Endothelial cell of umbilical vein (primary cell): ENCODE measurements around the gene CRK. TPM values are rescaled to one million over a fixed set of nuclear protein-coding genes. Genes with fewer than 3 reads are reported as not detected.

Experiments
- BruUV-seq: library from RNA; stranded (reverse); fragments of 400-500 nt; replicated peaks from 2 replicates; lab custom pipeline; 2021; lab: Mats Ljungman, UMichigan
- CTCF ChIA-PET: fragments of 300-600, 350-600 bp; sonication (Branson Sonifier 250); formaldehyde crosslinking; loops from one replicate; lab custom pipeline; 2021; ENCODE audit warnings: antibody characterized with exemption, inconsistent platforms; lab: Charles Lee
- POLR2A ChIA-PET: fragments of 300-600, 350-600 bp; sonication (Branson Sonifier 250); formaldehyde crosslinking; loops from one replicate; lab custom pipeline; 2021; ENCODE audit warnings: antibody characterized with exemption, inconsistent platforms; lab: Charles Lee
- DNase-seq: peaks from one replicate; pipeline ENCODE4 v3.0.0-alpha.2; 2011; ENCODE audit warnings: low read depth, low spot score
- FAIRE-seq: peaks from 2 replicates; lab custom pipeline; 2011; peaks lifted over from hg19 to GRCh38; lab: Jason Lieb, UNC
- H2AFZ ChIP-seq: 2 replicates; pipeline ENCODE4 v1.6.0; 2012; ENCODE audit warnings: low read depth, low read length, control low read depth, inconsistent platforms
- H3K27ac ChIP-seq: 2 replicates; pipeline ENCODE4 v1.5.1; 2011; ENCODE audit warnings: low read depth, mild to moderate bottlenecking, control low read depth, low read length, moderate library complexity; ENCODE audit not compliant: insufficient read depth
- H3K27me3 ChIP-seq, 2 experiments: 2 replicates each; pipeline versions ENCODE4 v1.6.0 to v1.6.1; 2011; ENCODE audit warnings: low read length in 2 of 2, mixed read lengths in 1 of 2; ENCODE audit not compliant: control insufficient read depth in 2 of 2, insufficient read depth in 2 of 2
- H3K36me3 ChIP-seq, 2 experiments: 2 replicates in 1 of 2; 3 replicates in 1 of 2; pipeline ENCODE4 v1.5.1; 2011; ENCODE audit warnings: low read length in 2 of 2, mild to moderate bottlenecking in 1 of 2, moderate library complexity in 1 of 2; ENCODE audit not compliant: control insufficient read depth in 2 of 2, insufficient read depth in 2 of 2; ENCODE audit errors: extremely low read depth in 1 of 2
- H3K4me1 ChIP-seq: 3 replicates; pipeline ENCODE4 v1.5.1; 2011; ENCODE audit warnings: mild to moderate bottlenecking, low read length; ENCODE audit not compliant: control insufficient read depth, insufficient read depth; ENCODE audit errors: extremely low read depth
- H3K4me2 ChIP-seq: 2 replicates; pipeline ENCODE4 v1.6.1; 2011; ENCODE audit warnings: low read length, control low read depth, mixed read lengths; ENCODE audit not compliant: insufficient read depth
- H3K4me3 ChIP-seq, 3 experiments: fragments of 200-600 bp in 1 of 3; sonication (generic), shearing (Covaris generic) in 1 of 3; replicated peaks in 1 of 3; 2 replicates each; pipeline ENCODE4 v1.5.1; 2011 to 2016; ENCODE audit warnings: control low read depth in 3 of 3, low read length in 3 of 3, mild to moderate bottlenecking in 2 of 3, inconsistent platforms in 1 of 3, low read depth in 1 of 3, moderate library complexity in 1 of 3; ENCODE audit not compliant: insufficient read depth in 1 of 3
- H3K79me2 ChIP-seq: 2 replicates; pipeline ENCODE4 v1.6.0; 2012; ENCODE audit warnings: low read length, inconsistent platforms; ENCODE audit not compliant: control insufficient read depth, insufficient read depth
- H3K9ac ChIP-seq: replicated peaks from 2 replicates; pipeline ENCODE3; 2011; ENCODE audit warnings: low read length, control low read depth; ENCODE audit not compliant: insufficient read depth; ENCODE audit errors: extremely low read depth
- H3K9me1 ChIP-seq: replicated peaks from 3 replicates; pipeline ENCODE4 v1.6.0; 2011; ENCODE audit warnings: mild to moderate bottlenecking, low read length; ENCODE audit not compliant: control insufficient read depth, insufficient read depth; ENCODE audit errors: extremely low read depth
- H3K9me3 ChIP-seq: replicated peaks from 2 replicates; pipeline ENCODE4 v1.5.1; 2012; ENCODE audit warnings: low read length, inconsistent platforms; ENCODE audit not compliant: control insufficient read depth, insufficient read depth
- H4K20me1 ChIP-seq: replicated peaks from 2 replicates; pipeline ENCODE3; 2011; ENCODE audit warnings: mild to moderate bottlenecking, low read length; ENCODE audit not compliant: control insufficient read depth, insufficient read depth; ENCODE audit errors: extremely low read depth
- EZH2 ChIP-seq: IDR thresholded peaks from 2 replicates; pipeline ENCODE4 v1.6.1; 2012; ENCODE audit warnings: borderline replicate concordance, low read depth, mild to moderate bottlenecking, moderate library complexity, low read length, inconsistent platforms; ENCODE audit not compliant: severe bottlenecking
- FOS ChIP-seq: IDR thresholded peaks from 2 replicates; pipeline ENCODE4 v1.6.1; 2011; ENCODE audit warnings: mild to moderate bottlenecking, low read length, moderate library complexity, borderline replicate concordance; ENCODE audit not compliant: insufficient read depth
- GATA2 ChIP-seq: IDR thresholded peaks from 2 replicates; pipeline ENCODE4 v1.7.0; 2011; ENCODE audit warnings: low read depth, mild to moderate bottlenecking, moderate library complexity, mixed read lengths, low read length; ENCODE audit not compliant: insufficient read length, insufficient read depth
- JUN ChIP-seq: IDR thresholded peaks from 2 replicates; pipeline ENCODE4 v1.6.1; 2011; ENCODE audit warnings: borderline replicate concordance, low read depth; ENCODE audit not compliant: insufficient read length, insufficient read depth
- MYC ChIP-seq: IDR thresholded peaks from one replicate; pipeline ENCODE4 v1.6.1; 2011; ENCODE audit warnings: mild to moderate bottlenecking, low read depth, low read length
- POLR2A ChIP-seq: IDR thresholded peaks from 2 replicates; pipeline ENCODE4 v1.6.1; 2012; ENCODE audit warnings: low read depth, mild to moderate bottlenecking, control low read depth, low read length
- POLR2AphosphoS5 ChIP-seq: IDR thresholded peaks from 2 replicates; pipeline ENCODE4 v1.6.1; 2012; ENCODE audit warnings: low read depth, mild to moderate bottlenecking, control low read depth, low read length, moderate library complexity; ENCODE audit not compliant: insufficient read depth
- dilution Hi-C: fragments of 300-500 bp; cut with MboI; formaldehyde crosslinking; loops from one replicate; pipeline ENCODE4 v1.15.0; 2019; ENCODE audit warnings: low sequenced_read_pairs; ENCODE audit not compliant: extremely low pct_ligation_motif_present
- intact Hi-C: fragments of 100-400 bp; cut with micrococcal nuclease; formaldehyde crosslinking; loops from one replicate; pipeline ENCODE4 v1.10.0; 2022
- polyA plus RNA-seq, 4 experiments: library from polyadenylated mRNA; depleted of rRNA in 3 of 4; stranded (reverse) in 3 of 4; unstranded in 1 of 4; fragments of >200 nt; gene quantifications; 2 replicates each; pipeline versions ENCODE4 v1.2.1 to v1.2.3, GENCODE V29; 2011 to 2012; ENCODE audit warnings: missing spikeins in 1 of 4
- total RNA-seq: library from RNA; stranded (reverse); gene quantifications from 2 replicates; pipeline ENCODE4 v1.2.3, GENCODE V29; 2021
- TF ChIP-seq, protein P1 (sequence below), 2 donors: IDR thresholded peaks; 1 replicate in 1 of 2; 2 replicates in 1 of 2; pipeline ENCODE4 v1.5.1; 2011; ENCODE audit warnings: low read length in 2 of 2, mild to moderate bottlenecking in 2 of 2, moderate library complexity in 2 of 2, control low read depth in 1 of 2, inconsistent platforms in 1 of 2, low read depth in 1 of 2; ENCODE audit not compliant: insufficient read depth in 1 of 2; ENCODE audit errors: extremely low read depth in 1 of 2
- TF ChIP-seq, protein P2 (sequence below): IDR thresholded peaks from 2 replicates; pipeline ENCODE4 v1.6.1; 2011; ENCODE audit not compliant: insufficient read depth, insufficient read length

Gene CRK
- total and polyA plus RNA-seq, 2 donors (not counting 3 experiments of a cell fraction or from before 2014, with no cell fraction given), result 52.8 to 67.2 TPM

DNA sequence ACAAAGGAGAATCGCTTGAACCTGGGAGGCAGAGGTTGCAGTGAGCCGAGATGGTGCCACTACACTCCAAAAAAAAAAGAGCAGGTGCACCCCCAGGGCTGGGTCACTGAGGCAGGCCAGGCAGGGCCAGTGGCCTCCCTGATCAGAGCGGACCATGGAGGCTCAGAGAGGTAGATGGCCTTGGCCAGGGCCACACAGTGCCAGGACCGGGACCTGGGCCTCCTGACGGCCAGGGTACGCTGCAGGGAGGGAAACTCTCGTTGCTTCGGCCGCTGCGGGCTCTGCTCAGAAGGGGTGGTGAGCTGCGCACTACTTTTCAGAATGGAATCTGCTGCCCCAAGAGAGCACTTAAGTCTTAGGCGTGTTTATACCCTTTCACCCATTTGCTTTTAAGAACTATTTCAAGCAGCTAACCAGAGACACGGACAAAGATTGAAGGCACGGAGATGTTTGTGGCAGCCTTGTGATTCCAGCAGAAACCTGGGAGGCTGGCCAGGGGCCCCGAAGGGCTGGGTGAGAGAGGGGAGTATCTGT is 19.4 kb upstream of the CRK start:
- Histone ChIP-seq H3K9me1 (no peaks in the 10 kb centered on the region), H4K20me1 (no peaks in the 10 kb centered on the region), H3K9me3 (no peaks in the 10 kb centered on the region), H3K4me3 (no peak overlapping the region), H3K4me2 (no peak overlapping the region), H2AFZ (no peak overlapping the region), H3K4me1 (no peaks in the 10 kb centered on the region), H3K36me3 (peaks cover 14 to 43% of the 10 kb centered on the region in 2 experiments), H3K27ac (no peak overlapping the region), H3K9ac (no peak overlapping the region), H3K27me3 (no peaks in the 10 kb centered on the region), H3K79me2 (no peaks in the 10 kb centered on the region)
- ChIA-PET POLR2A (no interaction called here), CTCF (interaction anchor here (1.2 to 1.5 kb wide), 2 partner anchors 40 to 110 kb away, joined by 6 to 7 read pairs; no protein-coding TSS in a partner anchor)
- dilution Hi-C loops (no loop called here), intact Hi-C loops (no loop called here)
- no peak for TF ChIP-seq EZH2
- TF ChIP-seq JUN, result no peak
- TF ChIP-seq, protein P1, sequence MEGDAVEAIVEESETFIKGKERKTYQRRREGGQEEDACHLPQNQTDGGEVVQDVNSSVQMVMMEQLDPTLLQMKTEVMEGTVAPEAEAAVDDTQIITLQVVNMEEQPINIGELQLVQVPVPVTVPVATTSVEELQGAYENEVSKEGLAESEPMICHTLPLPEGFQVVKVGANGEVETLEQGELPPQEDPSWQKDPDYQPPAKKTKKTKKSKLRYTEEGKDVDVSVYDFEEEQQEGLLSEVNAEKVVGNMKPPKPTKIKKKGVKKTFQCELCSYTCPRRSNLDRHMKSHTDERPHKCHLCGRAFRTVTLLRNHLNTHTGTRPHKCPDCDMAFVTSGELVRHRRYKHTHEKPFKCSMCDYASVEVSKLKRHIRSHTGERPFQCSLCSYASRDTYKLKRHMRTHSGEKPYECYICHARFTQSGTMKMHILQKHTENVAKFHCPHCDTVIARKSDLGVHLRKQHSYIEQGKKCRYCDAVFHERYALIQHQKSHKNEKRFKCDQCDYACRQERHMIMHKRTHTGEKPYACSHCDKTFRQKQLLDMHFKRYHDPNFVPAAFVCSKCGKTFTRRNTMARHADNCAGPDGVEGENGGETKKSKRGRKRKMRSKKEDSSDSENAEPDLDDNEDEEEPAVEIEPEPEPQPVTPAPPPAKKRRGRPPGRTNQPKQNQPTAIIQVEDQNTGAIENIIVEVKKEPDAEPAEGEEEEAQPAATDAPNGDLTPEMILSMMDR (IDR thresholded peaks at IDR 0.05; ENCODE audit: extremely low read depth in 1 of 2, insufficient read depth in 1 of 2, low read depth in 1 of 2, low read length in 2 of 2), result no peak
- TF ChIP-seq MYC, result no peak
- no peak for TF ChIP-seq POLR2A
- no peak for TF ChIP-seq FOS
- TF ChIP-seq POLR2AphosphoS5, result no peak
- TF ChIP-seq GATA2, result no peak
- TF ChIP-seq, protein P2, sequence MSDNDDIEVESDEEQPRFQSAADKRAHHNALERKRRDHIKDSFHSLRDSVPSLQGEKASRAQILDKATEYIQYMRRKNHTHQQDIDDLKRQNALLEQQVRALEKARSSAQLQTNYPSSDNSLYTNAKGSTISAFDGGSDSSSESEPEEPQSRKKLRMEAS, result no peak
- FAIRE-seq (no peak), DNase-seq (no peak)
- no TSS peak for BruUV-seq
